Midbrain (tissue), 1 donor: ENCODE measurements around the gene AGFG2.
"Not testable (repeated sequence)": the region's sequence is repeated elsewhere in the genome, so short reads cannot be mapped to it uniquely, and the experiment has no call there.

ENCODE experiments used
- DNase-seq: peaks from one replicate; lab custom pipeline; 2025; lab: John Stamatoyannopoulos, UW

AGFG2 gene, protein sequence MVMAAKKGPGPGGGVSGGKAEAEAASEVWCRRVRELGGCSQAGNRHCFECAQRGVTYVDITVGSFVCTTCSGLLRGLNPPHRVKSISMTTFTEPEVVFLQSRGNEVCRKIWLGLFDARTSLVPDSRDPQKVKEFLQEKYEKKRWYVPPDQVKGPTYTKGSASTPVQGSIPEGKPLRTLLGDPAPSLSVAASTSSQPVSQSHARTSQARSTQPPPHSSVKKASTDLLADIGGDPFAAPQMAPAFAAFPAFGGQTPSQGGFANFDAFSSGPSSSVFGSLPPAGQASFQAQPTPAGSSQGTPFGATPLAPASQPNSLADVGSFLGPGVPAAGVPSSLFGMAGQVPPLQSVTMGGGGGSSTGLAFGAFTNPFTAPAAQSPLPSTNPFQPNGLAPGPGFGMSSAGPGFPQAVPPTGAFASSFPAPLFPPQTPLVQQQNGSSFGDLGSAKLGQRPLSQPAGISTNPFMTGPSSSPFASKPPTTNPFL

DNA sequence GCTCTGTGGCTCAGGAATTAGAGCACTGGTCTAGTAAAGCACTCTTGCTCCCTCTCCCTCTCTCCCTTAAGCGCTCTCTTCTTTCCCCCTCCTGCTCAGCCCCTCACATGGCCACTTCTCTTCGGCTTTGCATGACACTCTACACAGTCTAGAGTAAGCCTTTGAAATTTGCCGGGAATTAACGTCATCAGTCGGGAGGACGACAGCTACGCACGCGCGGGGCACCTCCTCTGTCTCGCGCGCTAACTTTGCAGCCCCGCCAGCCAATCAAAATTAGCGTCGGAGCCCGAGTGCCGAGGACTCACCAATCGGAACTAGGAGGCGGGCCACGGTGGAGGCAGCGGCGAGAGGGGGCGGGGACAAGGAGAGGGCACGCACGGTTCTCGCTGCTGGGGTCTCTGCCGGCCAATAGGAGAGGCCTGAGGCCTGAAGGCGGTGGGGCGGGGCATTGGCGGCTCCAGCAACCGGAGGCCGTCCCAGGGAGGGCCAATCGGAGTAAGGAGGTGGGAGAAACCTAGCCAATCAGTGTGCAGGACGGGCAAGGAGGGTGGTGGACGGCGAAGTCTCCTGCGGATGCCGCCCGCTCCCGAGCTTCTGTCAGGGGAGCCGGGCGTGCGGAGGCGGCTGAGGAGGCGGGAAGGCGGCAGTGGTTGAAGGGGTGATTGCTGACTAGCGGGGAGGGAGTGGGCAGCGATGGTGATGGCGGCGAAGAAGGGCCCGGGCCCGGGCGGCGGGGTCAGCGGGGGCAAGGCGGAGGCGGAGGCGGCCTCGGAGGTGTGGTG, at the start of gene AGFG2:
Gene AGFG2 (plus strand): TSS at position 550 of the 782 bp plus-strand sequence. CDS start 144 bp downstream, at position 694.
- peak; percentile 100 for DNase-seq

DNA sequence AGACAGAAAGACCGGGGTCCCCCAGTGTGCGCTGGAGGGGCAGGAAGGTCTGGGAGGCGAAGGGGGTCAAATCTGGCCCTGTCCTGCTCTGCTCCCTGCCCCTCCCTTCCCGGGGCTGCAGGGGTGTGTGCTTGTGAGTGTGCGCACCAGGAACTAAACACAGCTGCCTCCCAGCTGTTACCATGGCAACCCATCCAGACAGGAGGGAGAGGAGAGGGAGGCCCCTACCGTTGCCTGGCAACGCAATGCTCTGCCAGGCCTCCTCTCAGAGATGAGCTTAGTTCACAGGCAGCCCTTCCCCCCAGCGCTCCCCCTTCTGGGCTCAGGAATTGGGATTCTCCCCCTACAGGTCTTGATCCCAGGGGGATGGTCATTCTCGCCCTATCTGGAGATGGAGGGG, 49.2 kb upstream of the AGFG2 start:
- peak; percentile 93 for DNase-seq

DNA sequence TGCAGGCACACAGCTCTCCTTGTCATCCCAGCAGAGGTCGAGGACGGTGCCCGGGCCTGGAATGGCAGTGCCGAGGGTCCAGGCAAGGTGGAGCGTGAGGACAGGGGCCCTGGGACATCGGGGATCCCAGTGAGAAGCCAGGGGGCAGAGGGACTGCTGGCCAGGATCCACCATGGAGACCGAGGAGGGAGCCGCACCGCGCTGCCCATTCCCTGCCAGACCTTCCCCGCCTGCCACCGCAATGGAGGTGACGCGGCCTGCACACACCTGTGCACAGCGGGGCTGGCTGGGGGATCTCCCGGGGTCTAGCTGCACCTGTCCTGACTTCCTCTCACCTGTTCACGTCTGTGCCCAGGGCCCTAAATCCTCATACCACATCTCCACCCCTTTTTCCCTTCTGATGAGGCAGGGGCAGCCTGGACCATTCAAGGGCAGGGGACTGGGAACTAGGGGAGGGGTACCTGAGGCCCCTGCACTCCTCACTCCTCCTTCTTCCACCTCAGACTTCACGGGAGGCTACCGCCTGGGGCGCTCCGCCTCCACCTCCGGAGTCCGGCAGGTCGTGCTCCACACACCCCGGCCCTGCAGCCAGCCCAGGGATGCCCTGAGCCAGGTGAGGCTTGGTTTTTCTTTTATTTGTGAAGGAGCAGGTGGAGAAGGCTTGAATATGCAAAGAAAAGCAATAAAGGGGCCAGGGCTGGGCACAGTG, 48.4 kb upstream of the AGFG2 start:
- DNase-seq, result no peak

DNA sequence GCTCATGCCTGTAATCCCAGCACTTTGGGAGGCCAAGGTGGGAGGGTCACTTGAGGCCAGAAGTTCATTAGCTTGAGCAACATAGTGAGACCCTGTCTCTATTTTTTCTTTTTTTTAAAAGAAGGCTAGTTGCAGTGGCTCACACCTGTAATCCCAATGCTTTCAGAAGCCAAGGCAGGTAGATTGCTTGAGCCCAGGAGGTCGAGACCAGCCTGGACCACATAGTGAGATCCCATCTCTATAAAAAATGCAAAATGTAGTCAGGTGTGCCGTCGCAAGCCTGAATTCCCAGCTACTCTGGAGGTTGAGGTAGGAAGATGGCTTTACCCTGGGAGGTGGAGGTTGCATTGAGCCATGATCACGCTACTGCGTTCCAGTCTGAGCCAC, 47.8 kb upstream of the AGFG2 start:
- DNase-seq, result no peak

DNA sequence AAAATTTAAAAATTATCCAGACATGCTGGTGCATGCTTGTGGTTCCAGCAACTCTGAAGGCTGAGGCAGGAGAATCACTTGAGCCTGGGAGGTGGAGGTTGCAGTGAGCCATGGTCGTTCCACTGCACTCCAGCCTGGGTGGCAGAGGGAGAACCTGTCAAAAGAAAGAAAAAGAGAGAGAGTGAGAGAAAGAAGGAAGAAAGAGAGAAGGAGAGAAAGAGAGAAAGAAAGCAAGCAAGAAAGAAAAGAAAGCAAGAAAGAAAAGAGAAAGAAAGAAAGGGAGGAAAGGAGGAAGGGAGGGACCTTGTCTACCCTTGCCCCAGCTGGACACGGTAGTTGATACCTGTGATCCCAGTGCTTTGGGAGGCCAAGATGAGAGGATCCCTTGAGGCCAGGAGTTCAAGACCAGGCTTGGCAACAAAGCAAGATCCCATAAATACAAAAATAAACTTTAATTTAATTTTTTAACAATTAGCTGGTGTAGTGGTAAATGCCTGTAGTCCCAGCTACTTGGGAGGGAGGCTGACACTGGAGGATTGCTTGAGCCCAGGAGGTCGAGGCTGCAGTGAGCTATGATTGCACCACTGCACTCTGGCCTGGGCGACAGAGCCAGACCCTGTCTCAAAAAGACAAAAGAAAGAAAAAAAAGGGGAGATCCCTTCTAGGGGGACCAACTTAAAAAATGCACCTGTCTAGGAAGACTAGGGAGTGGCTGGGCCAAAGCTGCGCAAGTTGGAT, 46.1 kb upstream of the AGFG2 start:
- no peak for DNase-seq

DNA sequence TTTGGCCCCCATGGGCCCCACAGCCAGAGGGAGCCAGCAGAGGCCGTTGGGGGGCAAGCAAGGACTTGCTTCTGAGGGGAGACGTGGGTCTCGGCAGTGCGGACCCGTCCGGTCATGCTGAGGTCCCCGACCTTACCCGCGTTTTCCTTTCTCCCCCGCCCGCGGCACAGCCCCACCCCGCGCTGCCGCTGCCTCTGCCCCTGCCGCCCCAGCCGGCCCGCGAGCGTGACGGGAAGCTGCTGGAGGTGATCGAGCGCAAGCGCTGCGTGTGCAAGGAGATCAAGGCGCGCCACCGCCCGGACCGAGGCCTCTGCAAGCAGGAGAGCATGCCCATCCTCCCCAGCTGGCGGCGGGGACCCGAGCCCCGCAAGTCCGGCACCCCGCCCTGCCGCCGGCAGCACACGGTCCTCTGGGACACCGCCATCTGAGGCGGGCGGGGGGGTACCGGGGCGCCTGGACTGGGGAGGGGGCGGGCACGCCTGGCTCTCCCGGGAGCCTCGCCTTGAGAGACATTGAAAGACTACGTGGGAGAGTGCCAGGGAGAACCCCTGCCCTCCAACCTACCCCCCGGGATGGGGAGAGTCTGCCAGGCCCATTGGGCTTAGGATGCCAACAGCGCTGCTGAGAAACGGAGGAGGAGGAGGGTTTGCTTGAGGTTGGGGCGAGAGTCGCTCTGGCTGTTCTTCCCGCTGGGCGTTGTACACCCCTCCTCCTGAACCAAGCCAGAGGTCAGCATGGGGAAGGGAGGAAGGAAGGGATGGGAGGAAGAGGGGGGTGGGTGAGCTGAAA, 45.3 kb upstream of the AGFG2 start:
- peak; percentile 66 for DNase-seq

DNA sequence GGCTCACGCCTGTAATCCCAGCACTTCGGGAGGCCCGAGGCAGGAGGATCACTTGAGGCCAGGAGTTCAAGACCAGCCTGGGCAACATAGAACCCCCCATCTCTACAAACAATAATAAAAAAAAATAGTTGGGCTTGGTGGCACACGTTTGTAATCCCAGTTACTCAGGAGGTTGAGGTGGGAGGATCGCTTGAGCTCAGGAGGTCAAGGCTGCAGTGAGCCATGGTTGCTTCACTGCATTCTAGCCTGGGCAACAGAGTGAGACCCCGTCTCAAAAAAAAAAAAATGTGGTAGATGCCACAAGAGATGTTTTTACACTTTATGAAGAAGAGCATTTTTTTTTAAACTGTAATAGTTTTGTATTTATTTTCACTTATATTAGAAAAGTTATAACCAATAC, 42.5 kb upstream of the AGFG2 start:
- DNase-seq, result no peak

DNA sequence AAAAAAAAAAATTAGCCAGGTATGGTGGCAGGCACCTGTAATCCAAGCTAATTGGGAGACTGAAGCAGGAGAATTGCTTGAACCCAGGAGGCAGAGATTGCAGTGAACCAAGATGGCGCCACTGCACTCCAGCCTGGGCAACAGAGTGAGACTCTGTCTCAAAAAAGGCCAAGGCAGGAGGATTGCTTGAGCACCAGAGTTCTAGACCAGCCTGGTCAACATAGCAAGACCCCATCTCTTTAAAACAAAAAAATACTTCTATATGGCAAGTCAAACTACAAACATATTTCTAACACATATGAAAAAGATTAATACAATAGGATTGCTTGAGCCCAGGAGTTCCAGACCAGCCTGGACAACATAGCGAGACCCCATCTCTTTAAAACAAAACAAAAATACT, 38.3 kb upstream of the AGFG2 start:
- DNase-seq, result not testable (repeated sequence)

DNA sequence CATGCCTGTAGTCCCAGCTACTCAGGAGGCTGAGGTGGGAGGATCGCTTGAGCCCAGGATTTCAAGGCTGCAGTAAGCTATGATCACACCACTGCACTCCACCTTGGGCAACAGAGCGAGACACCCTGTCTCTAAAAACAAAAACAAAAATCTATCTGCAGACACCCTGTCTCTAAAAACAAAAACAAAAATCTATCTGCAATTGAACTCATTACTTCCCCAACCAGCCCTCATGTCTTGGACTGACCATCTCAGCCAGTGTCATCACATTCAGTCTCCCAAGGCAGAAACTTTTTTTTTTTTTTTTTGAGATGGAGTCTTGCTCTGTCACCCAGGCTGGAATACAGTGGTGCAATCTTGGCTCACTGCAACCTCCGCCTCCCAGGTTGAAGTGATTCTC, 35.0 kb upstream of the AGFG2 start:
- DNase-seq, result not testable (repeated sequence)

DNA sequence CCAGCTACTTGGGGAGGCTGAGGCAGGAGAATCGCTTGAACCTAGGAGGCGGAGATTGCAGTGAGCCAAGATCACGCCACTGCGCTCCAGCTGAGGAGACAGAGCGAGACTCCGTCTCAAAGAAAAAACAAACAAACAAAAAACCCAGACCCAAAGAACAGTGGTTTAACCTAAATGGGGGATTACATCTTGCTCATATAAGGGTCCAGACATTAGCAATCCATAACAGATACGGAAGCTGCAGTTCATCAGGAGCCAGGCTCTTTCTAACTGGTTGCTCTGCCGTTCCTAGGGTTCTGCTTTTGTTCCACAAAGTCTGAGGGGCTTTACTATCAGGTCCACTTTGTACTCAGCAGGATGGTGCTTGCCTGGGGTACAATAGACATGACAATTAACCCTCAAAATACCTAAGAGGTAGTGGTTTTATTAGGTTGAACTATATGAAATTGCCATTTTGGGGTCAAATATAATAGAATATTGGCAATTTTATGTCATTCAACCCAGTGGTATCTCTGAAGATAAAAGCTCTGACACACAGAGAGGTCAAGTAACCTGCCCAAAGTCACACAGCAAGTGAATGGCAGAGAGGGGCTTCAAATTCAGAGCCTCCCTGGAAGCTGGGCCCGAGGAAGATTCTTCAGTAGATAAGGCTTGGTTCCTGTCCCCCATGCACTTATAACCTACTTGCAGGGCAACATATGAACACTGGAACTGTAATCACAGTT, 34.0 kb upstream of the AGFG2 start:
- no peak for DNase-seq

DNA sequence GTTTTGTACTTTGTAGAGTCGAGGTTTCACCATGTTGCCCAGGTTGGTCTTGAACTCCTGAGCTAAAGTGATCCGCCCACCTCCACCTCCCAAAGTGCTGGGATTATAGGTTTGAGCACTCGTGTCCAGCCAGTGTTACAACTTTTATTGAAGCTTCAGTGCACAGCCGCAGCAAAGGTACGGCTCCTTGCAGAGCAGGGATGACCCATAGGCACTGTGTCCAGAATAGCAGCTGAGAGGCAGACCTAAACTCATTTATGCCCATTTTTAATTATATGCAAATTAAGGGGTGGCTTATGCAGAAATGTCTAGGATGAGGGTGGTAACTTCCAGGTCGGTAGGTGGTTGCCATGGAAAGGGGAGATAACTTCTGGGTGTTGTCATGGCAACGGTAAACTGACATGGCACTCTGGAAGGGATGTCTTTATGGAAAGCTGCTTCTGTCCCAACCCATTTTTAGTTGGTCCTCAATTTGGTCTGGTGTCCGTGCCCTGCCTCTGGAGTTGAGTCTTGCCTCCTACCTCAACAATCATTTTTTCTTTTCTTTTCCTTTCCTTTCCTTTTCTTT, 32.6 kb upstream of the AGFG2 start:
- no peak for DNase-seq

DNA sequence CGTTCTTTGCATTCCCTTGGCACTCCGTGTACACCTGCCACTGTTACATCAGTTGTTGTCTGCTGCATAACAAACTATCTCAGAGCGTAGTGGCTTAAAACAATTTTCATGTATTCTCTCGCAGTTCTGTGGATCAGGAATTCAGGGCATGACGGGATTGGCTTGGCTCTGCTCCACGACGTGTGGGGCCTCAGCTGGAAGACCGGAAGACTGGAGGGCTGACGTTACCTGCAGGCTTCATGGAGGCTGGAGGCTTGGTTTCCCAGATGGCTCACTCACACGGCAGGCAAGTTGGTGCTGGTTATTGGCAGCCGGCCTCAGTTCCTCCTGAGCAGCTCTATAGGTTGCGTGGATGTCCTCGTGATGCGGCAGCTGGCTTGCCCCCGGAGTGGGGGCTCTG, 29.8 kb upstream of the AGFG2 start:
- DNase-seq, result no peak

DNA sequence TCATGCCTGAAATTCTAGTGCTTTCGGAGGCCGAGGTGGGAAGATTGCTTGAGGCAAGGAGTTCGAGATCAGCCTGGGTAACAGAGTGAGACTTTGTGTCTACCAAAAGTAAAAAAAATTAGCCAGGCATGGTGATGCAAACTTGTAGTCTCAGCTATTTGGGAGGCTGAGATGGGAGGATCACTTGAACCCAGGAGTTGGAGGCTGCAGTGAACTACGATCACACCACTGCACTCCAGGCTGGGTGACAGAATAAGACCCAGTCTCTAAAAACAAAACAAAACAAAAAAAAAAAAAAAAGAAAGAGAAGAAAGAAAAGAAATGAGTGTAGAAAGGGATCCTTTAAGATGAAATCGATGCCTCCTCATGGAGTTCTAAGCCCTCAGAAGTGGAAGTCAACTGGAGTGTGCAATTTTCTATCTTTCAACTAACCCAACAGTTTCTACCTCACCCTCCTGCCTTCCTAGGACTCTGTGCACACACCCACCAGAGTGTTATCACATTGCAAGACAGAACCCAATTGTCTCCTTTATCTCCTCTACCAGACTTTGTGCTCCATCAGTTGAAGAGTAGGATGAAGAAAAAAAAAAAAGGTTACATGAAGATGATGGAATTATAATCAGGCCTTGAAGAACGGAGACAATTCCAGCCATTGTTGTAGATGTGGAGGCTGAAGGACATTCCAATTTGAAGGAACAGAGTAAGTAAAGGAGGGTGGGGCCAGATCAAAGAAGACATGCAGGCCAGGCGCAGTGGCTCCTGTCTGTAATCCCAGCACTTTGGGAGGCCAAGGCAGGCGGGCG, 28.4 kb upstream of the AGFG2 start:
- no peak for DNase-seq

DNA sequence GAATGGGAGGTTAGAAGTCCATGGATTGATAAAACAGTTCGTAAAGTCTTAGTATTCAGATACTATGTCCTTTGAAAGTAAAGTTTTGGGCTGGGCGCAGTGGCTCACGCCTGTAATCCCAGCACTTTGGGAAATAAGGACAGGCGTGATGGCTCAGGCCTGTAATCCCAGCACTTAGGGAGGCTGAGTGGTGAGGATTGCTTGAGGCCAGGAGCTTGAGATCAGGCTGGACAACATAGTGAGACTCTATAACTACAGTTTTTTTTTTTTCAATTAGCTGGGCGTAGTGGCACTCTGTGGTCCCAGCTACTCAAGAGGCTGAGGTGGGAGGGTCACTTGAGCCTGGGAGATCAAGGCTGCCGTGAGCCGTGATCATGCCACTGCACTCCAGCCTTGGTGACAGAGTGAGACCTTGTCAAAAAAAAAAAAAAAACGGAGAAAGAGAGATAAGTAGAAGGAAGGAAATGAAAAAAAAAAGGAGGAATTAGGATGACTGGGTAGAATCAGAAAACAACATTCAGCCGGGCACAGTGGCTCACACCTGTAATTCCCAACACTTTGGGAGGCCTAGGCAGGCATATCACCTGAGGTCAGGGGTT, 25.7 kb upstream of the AGFG2 start:
- no peak for DNase-seq

DNA sequence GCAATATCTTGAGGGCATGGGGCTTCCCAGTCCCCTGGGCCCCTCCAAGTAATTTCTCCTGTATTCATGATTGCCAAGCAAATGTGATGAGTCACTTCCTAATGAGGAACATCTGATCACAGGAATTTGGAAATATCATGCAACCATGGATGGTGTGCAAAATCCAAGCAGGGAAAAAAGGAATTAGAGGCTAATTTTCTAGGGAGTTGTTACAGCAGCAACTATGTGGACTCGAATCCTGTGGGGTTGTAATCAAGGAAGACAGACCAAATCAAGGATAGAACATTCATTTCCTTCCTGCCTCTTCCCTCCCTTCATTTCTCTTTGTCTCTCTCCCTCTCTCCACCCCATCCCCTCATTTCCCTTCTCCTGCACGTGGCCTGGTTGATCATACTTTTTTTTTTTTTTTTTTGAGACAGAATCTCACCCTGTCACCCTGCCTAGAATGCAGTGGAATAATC, 23.9 kb upstream of the AGFG2 start:
- DNase-seq, result no peak

DNA sequence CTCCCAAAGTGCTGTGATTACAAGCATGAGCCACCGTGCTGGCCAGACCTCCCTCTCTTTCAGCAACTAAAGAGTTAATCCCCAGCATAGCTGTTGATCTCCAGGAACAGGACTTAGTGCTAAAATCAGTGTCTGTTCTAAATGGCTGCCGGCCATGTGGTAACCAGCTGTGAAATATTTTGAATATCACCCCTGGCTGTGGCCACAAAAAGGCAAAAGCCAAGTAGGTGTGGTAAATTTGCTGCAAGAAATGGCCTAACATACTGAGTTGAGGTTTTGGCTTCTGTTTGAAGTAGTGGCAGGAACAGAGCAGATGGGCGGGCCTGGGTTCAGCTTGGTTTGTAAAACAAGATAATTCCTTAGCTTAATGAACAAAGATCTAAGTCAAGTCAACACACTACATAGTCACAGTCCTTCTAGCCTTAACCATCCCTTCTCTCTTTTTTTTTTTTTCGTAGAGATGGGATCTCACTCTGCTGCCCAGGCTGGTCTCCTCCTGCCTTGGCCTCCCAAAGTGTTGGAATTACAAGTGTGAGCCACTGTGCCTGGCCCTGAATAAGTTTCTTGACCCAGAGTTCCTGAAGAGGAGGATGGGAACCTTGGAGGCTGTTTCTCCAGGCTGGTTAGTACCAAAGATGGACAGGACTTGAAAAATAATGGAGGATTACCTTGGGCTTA, 22.7 kb upstream of the AGFG2 start:
- no peak for DNase-seq

DNA sequence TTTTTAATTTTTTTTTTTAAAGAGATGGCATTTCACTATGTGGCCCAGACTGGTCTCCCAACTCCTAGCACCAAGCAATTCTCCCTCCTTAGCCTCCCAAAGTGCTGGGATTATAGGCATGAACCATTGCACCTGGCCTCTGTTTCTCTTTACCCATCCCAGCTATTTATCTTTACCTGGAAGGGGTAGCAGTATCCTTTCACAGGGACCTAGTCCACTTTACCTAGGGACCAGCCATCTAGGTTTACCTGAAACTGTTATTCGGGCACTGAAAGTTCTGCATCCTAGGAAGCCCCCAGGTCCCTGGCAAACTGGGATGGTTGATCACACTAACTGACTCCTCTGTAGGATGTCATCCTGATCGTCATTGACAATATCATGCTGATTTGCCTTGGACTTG, 21.7 kb upstream of the AGFG2 start:
- DNase-seq, result no peak

DNA sequence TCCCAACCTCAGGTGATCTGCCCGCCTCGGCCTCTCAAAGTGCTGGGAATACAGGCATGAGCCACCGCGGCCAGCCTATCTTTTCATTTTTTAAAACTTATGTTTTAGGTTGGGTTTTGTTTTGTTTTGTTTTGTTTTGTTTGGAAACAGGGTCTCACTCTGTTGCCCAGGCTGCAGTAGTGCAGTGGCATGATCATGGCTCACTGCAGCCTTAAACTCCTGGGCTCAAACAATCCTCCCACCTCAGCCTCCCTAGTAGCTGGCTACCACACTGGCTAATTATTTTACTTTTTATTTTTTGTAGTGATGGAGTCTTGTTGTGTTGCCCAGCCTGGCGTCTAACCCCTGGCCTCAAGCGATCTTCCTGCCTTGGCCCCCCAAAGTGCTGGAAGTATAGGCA, 19.4 kb upstream of the AGFG2 start:
- no peak for DNase-seq
